Nephron progenitor cell (in vitro differentiated cells): ENCODE results near the gene SRSF7.

Source experiments
- DNase-seq: peaks from one replicate; pipeline ENCODE4 v3.0.0; 2021
- H3K27ac Mint-ChIP-seq: 2 replicates; pipeline ENCODE4 v1.8.0; 2021; ENCODE audit warnings: mild to moderate bottlenecking, moderate library complexity, mixed read lengths
- H3K27me3 Mint-ChIP-seq: 2 replicates; pipeline ENCODE4 v1.8.0; 2021; ENCODE audit warnings: mild to moderate bottlenecking, low read depth, mixed read lengths; ENCODE audit not compliant: poor library complexity
- H3K36me3 Mint-ChIP-seq: 2 replicates; pipeline ENCODE4 v1.8.0; 2021; ENCODE audit warnings: low read depth, mixed read lengths
- H3K4me1 Mint-ChIP-seq: 2 replicates; pipeline ENCODE4 v1.8.0; 2021; ENCODE audit warnings: mixed read lengths
- H3K4me3 Mint-ChIP-seq: 2 replicates; pipeline ENCODE4 v1.8.0; 2021; ENCODE audit warnings: mild to moderate bottlenecking, moderate library complexity, mixed read lengths
- H3K9me3 Mint-ChIP-seq: 2 replicates; pipeline ENCODE4 v1.8.0; 2021; ENCODE audit warnings: mild to moderate bottlenecking, moderate library complexity, mixed read lengths
- TF ChIP-seq, protein P1 (sequence below): fragments of 200-600 bp; sonication (generic); IDR thresholded peaks from 2 replicates; pipeline ENCODE4 v1.5.0; 2021; ENCODE audit warnings: antibody characterized with exemption

SRSF7 gene

DNA sequence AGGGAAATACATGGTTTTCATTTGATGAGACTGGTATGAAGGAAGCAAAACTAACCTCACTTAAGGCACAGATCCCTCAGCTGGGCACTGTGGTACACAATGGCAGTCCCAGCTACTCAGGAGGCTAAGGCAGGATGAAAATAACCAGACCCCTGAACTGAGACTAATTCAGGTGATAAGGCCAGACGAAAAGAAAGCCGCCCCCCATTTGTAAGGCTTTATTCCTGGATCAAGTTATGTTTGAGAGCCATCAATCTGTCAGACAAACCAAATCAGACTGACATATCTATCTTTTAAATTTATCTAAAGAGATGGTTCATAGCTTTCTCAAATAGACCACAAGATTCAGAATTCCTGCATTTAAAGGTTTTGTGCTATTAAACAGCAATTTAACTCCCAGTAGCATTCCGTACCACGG lies 4.1 kb downstream of the SRSF7 start:
- no peaks in the 10 kb centered on the region for H3K9me3 Mint-ChIP-seq
- H3K27ac Mint-ChIP-seq = peak overlapping the region; percentile 74
- peak overlapping the region; percentile 99 for H3K4me3 Mint-ChIP-seq
- no peaks in the 10 kb centered on the region for H3K27me3 Mint-ChIP-seq
- no peak for DNase-seq
- H3K36me3 Mint-ChIP-seq = peaks cover 85% of the 10 kb centered on the region
- TF ChIP-seq, protein P1, sequence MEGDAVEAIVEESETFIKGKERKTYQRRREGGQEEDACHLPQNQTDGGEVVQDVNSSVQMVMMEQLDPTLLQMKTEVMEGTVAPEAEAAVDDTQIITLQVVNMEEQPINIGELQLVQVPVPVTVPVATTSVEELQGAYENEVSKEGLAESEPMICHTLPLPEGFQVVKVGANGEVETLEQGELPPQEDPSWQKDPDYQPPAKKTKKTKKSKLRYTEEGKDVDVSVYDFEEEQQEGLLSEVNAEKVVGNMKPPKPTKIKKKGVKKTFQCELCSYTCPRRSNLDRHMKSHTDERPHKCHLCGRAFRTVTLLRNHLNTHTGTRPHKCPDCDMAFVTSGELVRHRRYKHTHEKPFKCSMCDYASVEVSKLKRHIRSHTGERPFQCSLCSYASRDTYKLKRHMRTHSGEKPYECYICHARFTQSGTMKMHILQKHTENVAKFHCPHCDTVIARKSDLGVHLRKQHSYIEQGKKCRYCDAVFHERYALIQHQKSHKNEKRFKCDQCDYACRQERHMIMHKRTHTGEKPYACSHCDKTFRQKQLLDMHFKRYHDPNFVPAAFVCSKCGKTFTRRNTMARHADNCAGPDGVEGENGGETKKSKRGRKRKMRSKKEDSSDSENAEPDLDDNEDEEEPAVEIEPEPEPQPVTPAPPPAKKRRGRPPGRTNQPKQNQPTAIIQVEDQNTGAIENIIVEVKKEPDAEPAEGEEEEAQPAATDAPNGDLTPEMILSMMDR = no peak
- peaks cover 50% of the 10 kb centered on the region for H3K4me1 Mint-ChIP-seq

DNA sequence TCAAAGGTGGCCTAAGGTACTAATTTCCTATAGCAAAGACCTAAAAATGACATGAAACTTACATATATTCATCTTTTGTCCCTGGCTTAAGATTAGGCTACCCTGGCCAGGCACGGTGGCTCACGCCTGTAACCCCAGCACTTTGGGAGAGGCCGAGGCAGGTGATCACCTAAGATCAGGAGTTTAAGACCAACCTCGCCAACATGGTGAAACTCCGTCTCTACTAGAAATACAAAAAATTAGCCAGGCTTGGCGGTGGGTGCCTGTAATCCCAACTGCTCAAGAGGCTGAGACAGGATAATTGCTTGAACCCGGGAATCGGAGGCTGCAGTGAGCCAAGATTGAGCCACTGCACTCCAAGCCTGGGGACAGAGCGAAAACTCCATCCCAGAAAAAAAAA lies 5.9 kb downstream of the SRSF7 start:
- DNase-seq = no peak
- H3K27me3 Mint-ChIP-seq = no peaks in the 10 kb centered on the region
- H3K36me3 Mint-ChIP-seq = peaks cover 96% of the 10 kb centered on the region
- H3K27ac Mint-ChIP-seq = peak overlapping the region; percentile 15
- H3K4me1 Mint-ChIP-seq = peaks cover 46% of the 10 kb centered on the region
- TF ChIP-seq, protein P1 = no peak
- H3K4me3 Mint-ChIP-seq = no peak overlapping the region
- H3K9me3 Mint-ChIP-seq = peaks cover under 1% of the 10 kb centered on the region

DNA sequence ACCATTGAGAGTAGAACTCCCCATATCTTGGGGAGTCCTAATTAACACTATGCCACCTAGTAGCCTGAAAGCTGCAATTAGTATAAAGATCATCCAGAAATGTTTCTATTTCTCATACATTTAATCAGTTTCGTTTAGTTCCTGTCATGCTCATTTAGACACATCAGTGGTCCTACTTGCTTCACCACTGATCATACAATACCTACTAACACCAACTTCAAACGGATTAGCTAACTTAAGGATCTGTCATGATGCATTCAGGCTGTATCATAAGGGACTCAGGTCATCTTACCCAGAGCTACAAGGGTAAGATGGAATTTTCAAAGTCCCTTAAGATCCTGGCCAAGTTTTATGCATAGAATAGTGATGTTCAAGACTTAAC lies 6.8 kb downstream of the SRSF7 start:
- Mint-ChIP-seq H3K9me3 (peaks cover 9% of the 10 kb centered on the region), H3K36me3 (peaks cover 97% of the 10 kb centered on the region), H3K27ac (peak overlapping the region; percentile 9), H3K4me3 (no peak overlapping the region), H3K4me1 (peaks cover 39% of the 10 kb centered on the region), H3K27me3 (no peaks in the 10 kb centered on the region)
- no peak for DNase-seq
- TF ChIP-seq, protein P1 = no peak

DNA sequence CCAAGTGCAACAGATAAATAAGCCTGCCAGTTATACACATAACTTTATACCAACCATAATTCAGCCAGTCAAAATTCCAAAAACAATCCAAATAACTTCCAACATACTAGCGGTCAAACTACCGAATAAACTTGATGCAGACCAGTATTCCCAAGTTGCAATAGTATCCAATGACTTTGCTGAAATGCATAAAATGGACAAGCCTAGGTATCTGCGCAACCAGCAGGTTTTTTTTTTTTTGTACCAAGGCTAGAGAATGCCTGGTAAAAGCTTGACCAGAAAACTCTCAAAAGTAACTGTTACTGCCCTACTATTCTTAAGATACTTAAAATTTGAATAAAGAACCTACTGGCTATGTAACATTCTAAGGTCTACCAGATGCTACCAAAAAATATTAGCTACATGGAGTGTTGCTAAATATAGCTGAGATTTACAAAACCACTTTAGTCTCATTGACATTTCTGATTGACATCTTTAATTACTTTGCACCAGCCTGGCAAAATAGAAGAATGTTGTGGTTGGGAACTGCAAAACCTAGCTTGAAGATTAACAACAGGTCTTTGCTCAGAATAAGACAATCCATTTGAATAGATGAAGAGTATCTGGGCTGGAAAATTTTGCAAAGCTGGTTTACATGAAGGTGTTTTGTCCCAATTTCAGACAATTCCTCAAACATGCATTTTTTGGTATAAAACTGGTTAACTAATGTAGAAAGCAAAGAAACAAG lies 7.3 kb downstream of the SRSF7 start:
- peak overlapping the region; percentile 9 for H3K27ac Mint-ChIP-seq
- no peak overlapping the region for H3K4me3 Mint-ChIP-seq
- TF ChIP-seq, protein P1 = no peak
- H3K9me3 Mint-ChIP-seq = peaks cover 15% of the 10 kb centered on the region
- H3K27me3 Mint-ChIP-seq = no peaks in the 10 kb centered on the region
- DNase-seq = no peak
- H3K4me1 Mint-ChIP-seq = peaks cover 34% of the 10 kb centered on the region
- peaks cover 97% of the 10 kb centered on the region for H3K36me3 Mint-ChIP-seq

DNA sequence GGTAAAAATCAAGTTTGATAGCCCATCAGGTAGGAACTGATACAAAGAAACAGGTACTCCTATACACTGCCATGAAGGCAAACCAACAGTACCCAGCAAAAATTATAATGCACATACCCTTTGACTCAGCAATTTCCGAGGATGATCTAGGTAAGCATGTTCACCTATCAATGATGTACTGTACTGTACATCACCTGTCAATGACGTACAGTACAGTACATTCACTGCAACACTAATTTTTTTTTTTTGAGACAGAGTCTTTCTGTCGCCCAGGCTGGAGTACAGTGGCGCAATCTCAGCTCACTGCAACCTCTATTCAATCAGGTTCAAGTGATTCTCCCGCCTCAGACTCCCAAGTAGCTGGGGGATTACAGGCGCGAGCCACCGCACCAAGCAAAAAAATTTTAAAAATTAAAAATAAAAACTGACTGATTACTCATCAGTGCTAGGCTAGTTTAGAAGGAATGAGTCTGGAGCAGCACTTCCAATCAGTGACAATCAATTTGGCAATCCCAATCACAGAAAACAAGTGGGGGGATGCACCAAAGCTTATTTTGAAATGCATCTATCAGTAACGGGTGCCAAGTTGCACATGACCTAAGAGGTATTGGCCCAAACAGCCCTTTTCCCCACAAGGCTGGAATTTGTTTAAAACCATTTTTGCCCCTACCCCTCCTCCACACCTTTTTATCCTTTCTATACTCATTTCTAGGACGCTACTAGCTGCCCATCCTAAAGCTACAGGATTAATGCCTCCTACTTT lies 8.2 kb downstream of the SRSF7 start:
- Mint-ChIP-seq H3K4me3 (no peak overlapping the region), H3K27ac (no peak overlapping the region), H3K9me3 (peaks cover 21% of the 10 kb centered on the region), H3K27me3 (no peaks in the 10 kb centered on the region), H3K36me3 (peaks cover 97% of the 10 kb centered on the region), H3K4me1 (peaks cover 25% of the 10 kb centered on the region)
- DNase-seq = no peak
- TF ChIP-seq, protein P1 = no peak
